Left ventricle myocardium inferior (tissue), 1 donor: Measurements from ENCODE around the gene KIFC3. TPM values are rescaled to one million over a fixed set of nuclear protein-coding genes. Genes with fewer than 3 reads are reported as not detected.

Experiments
- DNase-seq: peaks from one replicate; pipeline ENCODE4 v3.0.0-alpha.2; 2020
- H3K27ac ChIP-seq: fragments of 200-600 bp; replicated peaks from 2 replicates; pipeline ENCODE4 v1.8.0; 2021
- H3K27me3 ChIP-seq: fragments of 200-600 bp; 2 replicates; pipeline ENCODE4 v1.8.0; 2021; ENCODE audit warnings: low read depth
- H3K36me3 ChIP-seq: fragments of 200-600 bp; 2 replicates; pipeline ENCODE4 v1.8.0; 2021
- H3K4me1 ChIP-seq: fragments of 200-600 bp; 2 replicates; pipeline ENCODE4 v1.8.0; 2021
- H3K4me3 ChIP-seq: fragments of 200-600 bp; 2 replicates; pipeline ENCODE4 v1.8.0; 2021; ENCODE audit warnings: mild to moderate bottlenecking, moderate library complexity
- H3K9me3 ChIP-seq: fragments of 200-600 bp; replicated peaks from 2 replicates; pipeline ENCODE4 v1.8.0; 2021
- CTCF ChIP-seq: fragments of 200-600 bp; IDR thresholded peaks from 2 replicates; pipeline ENCODE4 v1.8.0; 2021; ENCODE audit warnings: antibody characterized with exemption, mild to moderate bottlenecking, borderline replicate concordance
- intact Hi-C: fragments of 100-400 bp; cut with micrococcal nuclease; formaldehyde crosslinking; loops from one replicate; pipeline ENCODE4 v1.11.0; 2022
- total RNA-seq: library from RNA; stranded (reverse); fragmentation: NEBNext Ultra II Directional; extraction: Animal tissue kit (Norgen Biotek cat#: 25700); gene quantifications from one replicate; pipeline ENCODE4 v1.2.1, GENCODE V29; 2021
- donor health status: DM: no; HTN: yes; CAD: no; lungs with severe emphysema.

KIFC3 gene
- total RNA-seq, 1 donor from 2014 or later = 63.5 TPM

- peaks cover 40% of the 10 kb centered on the region for H3K36me3 ChIP-seq
- peaks cover 61% of the 10 kb centered on the region for H3K4me1 ChIP-seq
- H3K27me3 ChIP-seq = no peaks in the 10 kb centered on the region
- no peaks in the 10 kb centered on the region for H3K9me3 ChIP-seq
- no peak for TF ChIP-seq CTCF
- H3K27ac ChIP-seq = peak overlapping the region; percentile 90
- DNase-seq = peak; percentile 79
- H3K4me3 ChIP-seq = no peak overlapping the region
- intact Hi-C loops = no loop called here
Observed at GRCh38 chr16:57786632-57787518, 15.4 kb downstream of the KIFC3 start.

GRCh38 chr16:57785924-57786323 lies 16.4 kb downstream of the KIFC3 start:
- DNase-seq = no peak
- Histone ChIP-seq H3K9me3 (no peaks in the 10 kb centered on the region), H3K4me1 (peaks cover 51% of the 10 kb centered on the region), H3K27me3 (no peaks in the 10 kb centered on the region), H3K4me3 (no peak overlapping the region), H3K36me3 (peaks cover 39% of the 10 kb centered on the region), H3K27ac (peak overlapping the region; percentile 90)
- TF ChIP-seq CTCF = no peak
- intact Hi-C loops = no loop called here

- no peak for TF ChIP-seq CTCF
- H3K4me1 ChIP-seq = peaks cover 46% of the 10 kb centered on the region
- no peak overlapping the region for H3K27ac ChIP-seq
- no peak overlapping the region for H3K4me3 ChIP-seq
- peaks cover 34% of the 10 kb centered on the region for H3K36me3 ChIP-seq
- no peaks in the 10 kb centered on the region for H3K9me3 ChIP-seq
- intact Hi-C loops = no loop called here
- H3K27me3 ChIP-seq = no peaks in the 10 kb centered on the region
- DNase-seq = no peak
Observed at GRCh38 chr16:57785385-57785784, 16.9 kb downstream of the KIFC3 start.

- intact Hi-C loops = no loop called here
- Histone ChIP-seq H3K9me3 (no peaks in the 10 kb centered on the region), H3K27ac (no peak overlapping the region), H3K4me1 (peaks cover 37% of the 10 kb centered on the region), H3K27me3 (no peaks in the 10 kb centered on the region), H3K4me3 (no peak overlapping the region), H3K36me3 (peaks cover 35% of the 10 kb centered on the region)
- DNase-seq = no peak
- no peak for TF ChIP-seq CTCF
Observed at GRCh38 chr16:57784334-57784733, 18.0 kb downstream of the KIFC3 start.

- intact Hi-C loops = no loop called here
- no peak for DNase-seq
- H3K9me3 ChIP-seq = no peaks in the 10 kb centered on the region
- no peak overlapping the region for H3K4me3 ChIP-seq
- H3K27ac ChIP-seq = no peak overlapping the region
- no peaks in the 10 kb centered on the region for H3K27me3 ChIP-seq
- TF ChIP-seq CTCF = no peak
- H3K36me3 ChIP-seq = peaks cover 40% of the 10 kb centered on the region
- peaks cover 32% of the 10 kb centered on the region for H3K4me1 ChIP-seq
Observed at GRCh38 chr16:57783883-57784282, 18.4 kb downstream of the KIFC3 start.
